OCI-M2 (cell line): Measurements from ENCODE around the gene SH3RF1.

Experiments used
- DNase-seq: peaks from one replicate; lab custom pipeline; 2025; ENCODE audit not compliant: unreplicated experiment; lab: John Stamatoyannopoulos, UW

The SH3RF1 gene

DNA sequence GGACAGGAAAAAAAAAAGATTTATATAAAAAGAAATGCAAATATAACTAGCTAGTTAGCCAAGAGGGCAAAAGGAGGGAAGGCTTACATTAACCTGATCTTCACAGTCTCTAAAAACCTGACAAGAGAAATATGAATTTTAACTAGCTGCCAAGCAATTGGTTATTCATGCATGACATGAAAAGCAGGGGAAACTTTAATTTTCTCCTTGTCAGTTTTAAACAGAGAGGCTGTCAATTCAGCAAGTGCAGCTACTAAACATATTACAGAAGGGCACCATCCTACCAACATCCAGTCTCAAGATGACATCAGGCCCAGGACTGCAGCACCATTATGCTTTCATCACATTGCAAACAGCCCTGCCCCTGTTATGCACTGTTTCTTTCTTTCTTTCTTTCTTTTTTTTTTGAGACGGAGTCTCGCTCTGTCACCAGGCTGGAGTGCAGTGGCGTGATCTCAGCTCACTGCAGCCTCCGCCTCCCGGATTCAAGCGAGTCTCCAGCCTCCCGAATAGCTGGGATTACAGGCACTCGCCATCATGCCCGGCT lies 221.8 kb downstream of the SH3RF1 start:
- no peak for DNase-seq

DNA sequence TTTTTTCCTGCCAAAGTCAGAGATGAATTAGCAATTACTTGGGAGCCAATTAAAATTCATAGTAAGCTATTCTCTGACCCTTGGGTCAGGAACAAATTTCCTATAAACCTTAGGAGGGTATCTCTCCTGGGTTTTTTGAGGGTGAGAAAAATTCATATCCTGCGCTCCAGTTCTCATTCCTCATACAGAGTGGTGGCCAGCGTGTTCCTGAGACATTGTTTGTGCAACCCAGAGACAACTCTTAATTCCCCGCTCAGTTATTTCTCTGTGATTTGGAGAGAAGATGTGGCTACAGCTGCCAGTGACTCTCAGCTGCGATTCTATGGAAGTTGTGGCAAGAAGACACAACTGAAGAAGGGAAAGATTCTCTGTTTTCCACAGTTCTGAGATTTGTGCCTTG lies 222.8 kb downstream of the SH3RF1 start:
- no peak for DNase-seq

DNA sequence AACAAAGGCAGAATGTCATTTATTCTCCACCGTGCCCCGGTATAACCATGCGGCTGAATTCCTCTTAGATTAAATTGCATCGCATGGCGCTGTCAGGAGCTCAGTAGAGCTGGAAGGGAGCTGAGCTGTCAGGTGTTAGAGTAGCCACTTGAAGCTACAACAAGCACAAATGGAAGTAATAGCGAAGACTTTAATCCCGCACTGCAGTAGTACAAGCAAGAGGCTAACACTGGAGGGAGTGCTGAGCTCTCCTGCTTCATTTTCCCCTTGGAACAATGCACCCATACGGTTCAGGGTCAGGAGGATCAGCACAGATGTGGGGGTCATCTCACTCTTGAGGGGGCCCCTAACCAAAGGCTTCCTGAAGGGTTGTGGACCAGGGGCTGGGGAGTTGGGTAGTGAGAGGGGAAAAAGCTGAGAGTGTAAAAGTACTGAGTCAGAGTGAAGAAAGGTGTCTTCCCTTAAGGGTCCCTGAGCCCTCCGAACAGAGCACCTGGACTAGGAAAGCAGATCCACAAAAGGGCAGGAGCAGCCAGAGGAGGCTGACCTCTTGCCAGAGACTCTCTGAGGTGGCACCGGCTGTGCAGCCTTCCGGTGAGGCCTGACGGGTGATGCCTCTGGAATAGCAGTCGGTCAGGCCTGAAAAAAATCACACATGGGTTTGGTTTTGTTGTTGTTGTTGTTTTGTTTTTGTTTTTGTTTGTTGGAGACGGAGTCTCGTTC lies 224.7 kb downstream of the SH3RF1 start:
- DNase-seq, result no peak

DNA sequence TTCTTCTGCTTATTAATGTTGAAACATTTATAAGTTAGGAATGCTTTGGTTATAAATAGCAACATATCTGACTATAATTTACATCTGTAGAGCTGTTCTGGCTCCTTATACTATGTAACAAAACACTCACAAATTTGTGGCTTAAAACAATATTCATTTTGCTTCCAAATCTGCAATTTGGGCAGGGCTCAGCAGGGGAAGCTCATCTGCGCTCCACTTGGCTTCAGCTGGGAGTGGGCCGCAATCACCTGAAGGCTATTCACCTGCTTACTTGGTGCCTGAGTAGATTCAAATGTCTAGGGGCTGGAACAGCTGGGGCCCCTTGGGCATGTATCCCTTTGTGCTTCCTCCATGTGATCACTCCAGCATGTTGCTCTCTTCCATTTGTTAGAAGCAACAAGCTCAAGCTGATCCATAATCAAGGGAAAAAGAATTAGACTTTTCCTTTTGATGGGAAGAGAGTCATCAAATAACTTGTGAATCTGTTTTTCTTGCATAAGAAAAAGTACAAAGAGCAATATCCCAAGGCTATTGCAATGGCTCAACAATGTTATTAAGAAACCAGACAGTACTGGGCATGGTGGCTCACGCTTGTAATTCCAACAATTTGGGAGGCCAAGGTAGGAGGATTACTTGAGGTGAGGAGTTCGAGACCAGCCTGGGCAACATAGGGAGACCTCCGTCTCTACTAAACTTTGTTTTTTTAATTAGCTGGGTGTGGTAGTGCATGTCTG lies 225.9 kb downstream of the SH3RF1 start:
- DNase-seq, result no peak
